Measurements from ENCODE around the gene DGKG. TPM values are rescaled to one million over a fixed set of nuclear protein-coding genes. Genes with fewer than 3 reads are reported as not detected.

DGKG gene
- total RNA-seq, 1 donor from 2014 or later, result 0.22 TPM

DNA sequence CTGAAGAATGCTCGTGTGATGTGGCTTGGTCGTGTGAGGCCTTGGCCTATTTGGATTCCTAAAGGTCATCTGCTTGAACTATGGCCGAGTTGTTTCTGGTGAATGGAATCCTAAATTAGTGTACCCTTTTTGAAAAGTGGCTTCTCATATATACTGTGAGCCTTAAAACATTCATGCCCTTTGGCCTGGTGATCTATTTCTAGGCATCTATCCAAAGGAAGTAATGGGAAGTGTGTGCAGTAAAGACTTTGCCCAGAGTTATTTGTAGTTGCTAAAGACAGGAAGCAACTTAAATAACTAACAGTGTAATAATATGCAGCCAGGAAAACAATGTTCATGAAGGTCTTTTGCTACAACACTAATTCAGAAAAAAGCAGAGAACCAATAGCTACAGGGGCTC, 3.0 kb downstream of the DGKG start:
- Histone ChIP-seq H3K4me1 (peaks cover 16% of the 10 kb centered on the region), H3K27ac (no peak overlapping the region), H3K9me3 (ENCODE audit: low read depth) (no peaks in the 10 kb centered on the region), H3K9ac (no peak overlapping the region), H3K79me2 (ENCODE audit: low read depth) (no peaks in the 10 kb centered on the region), H3K36me3 (no peaks in the 10 kb centered on the region), H3K4me2 (no peak overlapping the region), H3K4me3 (no peak overlapping the region), H3F3A (ENCODE audit: low read depth) (peaks cover 3% of the 10 kb centered on the region), H4K20me1 (ENCODE audit: low read depth) (peaks cover 11% of the 10 kb centered on the region), H2AFZ (replicated peaks) (no peak overlapping the region), H3K27me3 (peaks cover 74% of the 10 kb centered on the region)
- H3K9me3 Mint-ChIP-seq, result no peaks in the 10 kb centered on the region
- H3K27ac Mint-ChIP-seq, result no peak overlapping the region
- TF ChIP-seq EZH2 (IDR thresholded peaks at IDR 0.05), result no peak
- no peak overlapping the region for H3K4me3 Mint-ChIP-seq
- H3K36me3 Mint-ChIP-seq, result no peaks in the 10 kb centered on the region
- no peak for DNase-seq (ENCODE audit: low spot score)
- peaks cover 37% of the 10 kb centered on the region for H3K27me3 Mint-ChIP-seq (ENCODE audit: insufficient read depth, low read depth)
- H3K4me1 Mint-ChIP-seq, result peaks cover 16% of the 10 kb centered on the region

DNA sequence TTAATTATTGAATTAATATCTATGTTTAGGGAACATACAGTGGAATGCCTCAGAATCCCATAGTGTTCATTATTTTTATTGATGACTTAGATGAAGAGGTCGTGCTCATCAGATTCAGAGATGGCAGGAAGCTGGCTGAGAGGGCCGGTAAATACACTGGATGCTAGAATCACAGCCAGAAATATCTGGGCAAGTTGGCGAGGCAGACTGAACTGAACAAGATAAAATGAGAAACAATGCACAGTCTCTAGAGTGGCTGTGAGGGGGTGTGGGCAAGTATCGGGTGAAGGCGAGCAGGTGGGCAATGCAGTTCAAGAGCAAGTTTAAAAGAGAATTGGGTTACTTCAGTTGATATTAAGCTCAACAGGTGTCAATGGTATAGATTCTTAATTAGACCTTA, 5.9 kb downstream of the DGKG start:
- H3K27ac ChIP-seq, result no peak overlapping the region
- no peaks in the 10 kb centered on the region for H3K79me2 ChIP-seq (ENCODE audit: low read depth)
- H3K9me3 Mint-ChIP-seq, result no peaks in the 10 kb centered on the region
- H3K27me3 ChIP-seq, result peaks cover 45% of the 10 kb centered on the region
- peaks cover 3% of the 10 kb centered on the region for H3F3A ChIP-seq (ENCODE audit: low read depth)
- no peaks in the 10 kb centered on the region for H3K36me3 ChIP-seq
- H3K4me2 ChIP-seq, result no peak overlapping the region
- no peak for DNase-seq (ENCODE audit: low spot score)
- H3K9me3 ChIP-seq (ENCODE audit: low read depth), result no peaks in the 10 kb centered on the region
- no peak overlapping the region for H3K9ac ChIP-seq
- TF ChIP-seq EZH2 (IDR thresholded peaks at IDR 0.05) (no peak), EZH2phosphoT487 (IDR thresholded peaks at IDR 0.05) (no peak)
- TF ChIP-seq, protein P1, sequence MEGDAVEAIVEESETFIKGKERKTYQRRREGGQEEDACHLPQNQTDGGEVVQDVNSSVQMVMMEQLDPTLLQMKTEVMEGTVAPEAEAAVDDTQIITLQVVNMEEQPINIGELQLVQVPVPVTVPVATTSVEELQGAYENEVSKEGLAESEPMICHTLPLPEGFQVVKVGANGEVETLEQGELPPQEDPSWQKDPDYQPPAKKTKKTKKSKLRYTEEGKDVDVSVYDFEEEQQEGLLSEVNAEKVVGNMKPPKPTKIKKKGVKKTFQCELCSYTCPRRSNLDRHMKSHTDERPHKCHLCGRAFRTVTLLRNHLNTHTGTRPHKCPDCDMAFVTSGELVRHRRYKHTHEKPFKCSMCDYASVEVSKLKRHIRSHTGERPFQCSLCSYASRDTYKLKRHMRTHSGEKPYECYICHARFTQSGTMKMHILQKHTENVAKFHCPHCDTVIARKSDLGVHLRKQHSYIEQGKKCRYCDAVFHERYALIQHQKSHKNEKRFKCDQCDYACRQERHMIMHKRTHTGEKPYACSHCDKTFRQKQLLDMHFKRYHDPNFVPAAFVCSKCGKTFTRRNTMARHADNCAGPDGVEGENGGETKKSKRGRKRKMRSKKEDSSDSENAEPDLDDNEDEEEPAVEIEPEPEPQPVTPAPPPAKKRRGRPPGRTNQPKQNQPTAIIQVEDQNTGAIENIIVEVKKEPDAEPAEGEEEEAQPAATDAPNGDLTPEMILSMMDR (IDR thresholded peaks at IDR 0.05), result no peak
- no peak overlapping the region for H3K4me3 Mint-ChIP-seq
- H3K4me1 ChIP-seq, result peaks cover 8% of the 10 kb centered on the region
- H3K4me1 Mint-ChIP-seq, result peaks cover 11% of the 10 kb centered on the region
- H3K27me3 Mint-ChIP-seq (ENCODE audit: insufficient read depth, low read depth), result peaks cover 19% of the 10 kb centered on the region
- no peak overlapping the region for H2AFZ ChIP-seq (replicated peaks)
- H3K4me3 ChIP-seq, result no peak overlapping the region
- H3K36me3 Mint-ChIP-seq, result no peaks in the 10 kb centered on the region
- H4K20me1 ChIP-seq (ENCODE audit: low read depth), result peaks cover 3% of the 10 kb centered on the region
- no peak overlapping the region for H3K27ac Mint-ChIP-seq

DNA sequence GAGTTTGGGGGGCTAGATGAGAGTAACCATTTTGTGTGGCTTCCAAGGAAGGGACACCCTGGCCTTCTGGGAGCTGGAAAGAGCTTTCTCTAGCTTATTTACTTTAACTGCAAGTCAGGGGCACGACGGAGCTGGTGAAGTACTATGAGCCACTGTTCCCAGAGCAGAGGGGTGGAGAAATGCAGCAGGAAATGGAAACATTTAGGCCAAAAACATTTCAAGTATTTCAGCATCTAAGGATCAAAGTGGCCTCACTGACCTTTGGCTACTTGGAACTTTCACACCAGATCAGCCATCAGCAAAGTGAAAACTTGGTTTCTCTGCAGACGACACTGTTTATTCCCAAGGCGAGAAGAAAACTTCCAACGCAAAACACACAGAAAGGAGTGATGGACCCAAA, 7.9 kb downstream of the DGKG start:
- Histone ChIP-seq H3K36me3 (no peaks in the 10 kb centered on the region), H3K79me2 (ENCODE audit: low read depth) (no peaks in the 10 kb centered on the region), H3K9ac (no peak overlapping the region), H3K4me1 (no peaks in the 10 kb centered on the region), H2AFZ (replicated peaks) (no peak overlapping the region), H3F3A (ENCODE audit: low read depth) (no peaks in the 10 kb centered on the region), H4K20me1 (ENCODE audit: low read depth) (no peaks in the 10 kb centered on the region), H3K27me3 (peaks cover 25% of the 10 kb centered on the region), H3K4me3 (no peak overlapping the region), H3K27ac (no peak overlapping the region), H3K9me3 (ENCODE audit: low read depth) (no peaks in the 10 kb centered on the region), H3K4me2 (no peak overlapping the region)
- Mint-ChIP-seq H3K4me1 (peaks cover 4% of the 10 kb centered on the region), H3K36me3 (no peaks in the 10 kb centered on the region), H3K27ac (no peak overlapping the region), H3K27me3 (ENCODE audit: insufficient read depth, low read depth) (peaks cover 8% of the 10 kb centered on the region), H3K4me3 (no peak overlapping the region), H3K9me3 (no peaks in the 10 kb centered on the region)
- TF ChIP-seq EZH2phosphoT487 (IDR thresholded peaks at IDR 0.05), result no peak
- TF ChIP-seq EZH2 (IDR thresholded peaks at IDR 0.05), result no peak
- TF ChIP-seq, protein P1 (IDR thresholded peaks at IDR 0.05), result no peak
- DNase-seq (ENCODE audit: low spot score), result no peak

DNA sequence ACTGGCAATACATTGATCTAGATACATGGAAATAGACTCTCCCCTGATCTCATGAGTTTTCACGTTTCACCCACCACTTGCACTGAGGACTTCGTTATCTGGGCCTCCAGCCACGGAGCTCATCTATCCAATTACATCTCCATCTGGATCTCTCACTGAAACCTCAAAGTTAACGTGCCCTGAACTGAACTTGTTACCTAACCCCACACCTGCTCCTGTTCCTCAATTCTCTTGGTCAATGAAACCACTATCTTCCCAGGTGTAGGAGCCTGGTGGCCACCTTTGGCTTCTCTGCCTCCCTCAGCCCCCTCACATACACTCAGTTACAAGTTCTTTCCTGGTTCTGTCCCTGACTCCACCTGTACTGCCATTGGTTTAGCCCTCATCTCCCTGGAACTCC, 9.7 kb downstream of the DGKG start:
- no peaks in the 10 kb centered on the region for H3K36me3 ChIP-seq
- H3K4me3 Mint-ChIP-seq, result no peak overlapping the region
- H3K27me3 ChIP-seq, result peaks cover 7% of the 10 kb centered on the region
- H3K4me1 ChIP-seq, result no peaks in the 10 kb centered on the region
- no peak for TF ChIP-seq EZH2phosphoT487 (IDR thresholded peaks at IDR 0.05)
- TF ChIP-seq, protein P1 (IDR thresholded peaks at IDR 0.05), result no peak
- no peak for TF ChIP-seq EZH2 (IDR thresholded peaks at IDR 0.05)
- peaks cover 4% of the 10 kb centered on the region for H3K4me1 Mint-ChIP-seq
- H3K9ac ChIP-seq, result no peak overlapping the region
- no peaks in the 10 kb centered on the region for H3K36me3 Mint-ChIP-seq
- H4K20me1 ChIP-seq (ENCODE audit: low read depth), result no peaks in the 10 kb centered on the region
- no peaks in the 10 kb centered on the region for H3K79me2 ChIP-seq (ENCODE audit: low read depth)
- peaks cover 6% of the 10 kb centered on the region for H3K27me3 Mint-ChIP-seq (ENCODE audit: insufficient read depth, low read depth)
- no peak overlapping the region for H3K4me3 ChIP-seq
- no peak overlapping the region for H3K27ac Mint-ChIP-seq
- DNase-seq (ENCODE audit: low spot score), result no peak
- H3K4me2 ChIP-seq, result no peak overlapping the region
- no peak overlapping the region for H2AFZ ChIP-seq (replicated peaks)
- no peaks in the 10 kb centered on the region for H3K9me3 ChIP-seq (ENCODE audit: low read depth)
- no peaks in the 10 kb centered on the region for H3F3A ChIP-seq (ENCODE audit: low read depth)
- H3K27ac ChIP-seq, result no peak overlapping the region
- no peaks in the 10 kb centered on the region for H3K9me3 Mint-ChIP-seq
